HS-27A (cell line): Measurements from ENCODE around the gene SIRPD.
"Not testable (repeated sequence)": the region's sequence is repeated elsewhere in the genome, so short reads cannot be mapped to it uniquely, and the experiment has no call there.

ENCODE experiments used
- DNase-seq: peaks from one replicate; pipeline ENCODE4 v3.0.0-alpha.2; 2012; ENCODE audit warnings: low read depth, missing footprints

Gene SIRPD

GRCh38 chr20:1537731-1538058 is 19.8 kb downstream of the SIRPD start:
- no peak for DNase-seq

GRCh38 chr20:1536893-1537730 is 20.4 kb downstream of the SIRPD start:
- no peak for DNase-seq

GRCh38 chr20:1535420-1536175 is 21.9 kb downstream of the SIRPD start:
- DNase-seq: no peak

- DNase-seq: no peak
Measured at GRCh38 chr20:1534526-1534925, 23.0 kb downstream of the SIRPD start.

GRCh38 chr20:1533059-1533458 is 24.4 kb downstream of the SIRPD start:
- no peak for DNase-seq

GRCh38 chr20:1528811-1529210 is 28.7 kb downstream of the SIRPD start:
- no peak for DNase-seq

GRCh38 chr20:1527923-1528322 is 29.6 kb downstream of the SIRPD start:
- no peak for DNase-seq

GRCh38 chr20:1526896-1527295 is 30.6 kb downstream of the SIRPD start:
- DNase-seq: no peak

GRCh38 chr20:1526310-1526709 is 31.2 kb downstream of the SIRPD start:
- no peak for DNase-seq

- DNase-seq: no peak
Measured at GRCh38 chr20:1524004-1524403, 33.5 kb downstream of the SIRPD start.

GRCh38 chr20:1517010-1517409 is 40.5 kb downstream of the SIRPD start:
- DNase-seq: no peak

- DNase-seq: no peak
Measured at GRCh38 chr20:1513801-1514200, 43.7 kb downstream of the SIRPD start.

- no peak for DNase-seq
Measured at GRCh38 chr20:1509237-1509636, 48.3 kb downstream of the SIRPD start.

GRCh38 chr20:1508574-1508973 is 48.9 kb downstream of the SIRPD start:
- DNase-seq: no peak

GRCh38 chr20:1507276-1507675 is 50.2 kb downstream of the SIRPD start:
- DNase-seq: no peak

GRCh38 chr20:1505871-1506270 is 51.6 kb downstream of the SIRPD start:
- no peak for DNase-seq

GRCh38 chr20:1505361-1505760 is 52.1 kb downstream of the SIRPD start:
- no peak for DNase-seq

GRCh38 chr20:1503564-1504227 is 53.8 kb downstream of the SIRPD start:
- DNase-seq: peak; percentile 83

GRCh38 chr20:1500496-1500895 is 57.0 kb downstream of the SIRPD start:
- DNase-seq: no peak

GRCh38 chr20:1499528-1500420 is 57.7 kb downstream of the SIRPD start:
- DNase-seq: no peak

- not testable (repeated sequence) for DNase-seq
Measured at GRCh38 chr20:1497371-1497770, 60.1 kb downstream of the SIRPD start.

- no peak for DNase-seq
Measured at GRCh38 chr20:1496930-1497329, 60.6 kb downstream of the SIRPD start.
